Ectodermal cell (in vitro differentiated cells): ENCODE measurements around the gene NTN1.

Experiments
- H3K27ac ChIP-seq: 2 replicates; pipeline ENCODE4 v1.7.0; 2013; ENCODE audit warnings: mild to moderate bottlenecking, low read depth, low read length; ENCODE audit not compliant: insufficient read depth, poor library complexity, severe bottlenecking
- H3K27me3 ChIP-seq: 2 replicates; pipeline ENCODE4 v1.7.0; 2013; ENCODE audit warnings: mild to moderate bottlenecking, low read length; ENCODE audit not compliant: insufficient read depth, control insufficient read depth, poor library complexity, severe bottlenecking
- H3K36me3 ChIP-seq: one replicate; pipeline ENCODE4 v1.7.0; 2013; ENCODE audit warnings: low read length; ENCODE audit not compliant: control insufficient read depth, insufficient read depth
- H3K4me1 ChIP-seq: one replicate; pipeline ENCODE4 v1.7.0; 2013; ENCODE audit warnings: low read length; ENCODE audit not compliant: control insufficient read depth, insufficient read depth
- H3K4me3 ChIP-seq: 2 replicates; pipeline ENCODE4 v1.7.0; 2013; ENCODE audit warnings: low read depth, low read length, control low read depth; ENCODE audit not compliant: insufficient read depth
- H3K9me3 ChIP-seq: 2 replicates; pipeline ENCODE4 v1.7.0; 2013; ENCODE audit warnings: mild to moderate bottlenecking, low read length, moderate library complexity; ENCODE audit not compliant: control insufficient read depth
- WGBS, 2 experiments: methylation state at CpG; one replicate each; pipeline ENCODE4 v1.1.7; 2013; ENCODE audit warnings: missing lambda C conversion rate in 2 of 2; 5-methylcytosine and 5-hydroxymethylcytosine counted together

The NTN1 gene

GRCh38 chr17:9055281-9055680, 34.0 kb downstream of the NTN1 start:
- H3K4me3 ChIP-seq: no peak overlapping the region
- peaks cover 22% of the 10 kb centered on the region for H3K27me3 ChIP-seq
- H3K27ac ChIP-seq: no peak overlapping the region
- no peaks in the 10 kb centered on the region for H3K9me3 ChIP-seq
- 85 to 88% methylated on average over 4 of the region's 4 CpGs for WGBS, 2 experiments
- peaks cover 22% of the 10 kb centered on the region for H3K4me1 ChIP-seq
- H3K36me3 ChIP-seq: no peaks in the 10 kb centered on the region

GRCh38 chr17:9056566-9056965, 35.3 kb downstream of the NTN1 start:
- peaks cover 22% of the 10 kb centered on the region for H3K27me3 ChIP-seq
- H3K4me3 ChIP-seq: no peak overlapping the region
- no peaks in the 10 kb centered on the region for H3K9me3 ChIP-seq
- H3K4me1 ChIP-seq: peaks cover 18% of the 10 kb centered on the region
- no peaks in the 10 kb centered on the region for H3K36me3 ChIP-seq
- WGBS, 2 experiments: 89 to 92% methylated on average over 12 of the region's 12 CpGs
- H3K27ac ChIP-seq: no peak overlapping the region

- no peaks in the 10 kb centered on the region for H3K9me3 ChIP-seq
- H3K4me1 ChIP-seq: peaks cover 18% of the 10 kb centered on the region
- WGBS, 2 experiments: 61 to 69% methylated on average over 7 of the region's 7 CpGs
- peaks cover 22% of the 10 kb centered on the region for H3K27me3 ChIP-seq
- H3K27ac ChIP-seq: no peak overlapping the region
- H3K36me3 ChIP-seq: no peaks in the 10 kb centered on the region
- no peak overlapping the region for H3K4me3 ChIP-seq
These were observed 36.0 kb downstream of the NTN1 start for GRCh38 chr17:9057310-9057709.

GRCh38 chr17:9062399-9062902, 41.1 kb downstream of the NTN1 start:
- Histone ChIP-seq H3K27ac (no peak overlapping the region), H3K27me3 (no peaks in the 10 kb centered on the region), H3K4me1 (no peaks in the 10 kb centered on the region), H3K9me3 (no peaks in the 10 kb centered on the region), H3K4me3 (no peak overlapping the region), H3K36me3 (no peaks in the 10 kb centered on the region)
- 72 to 75% methylated on average over 9 of the region's 9 CpGs for WGBS, 2 experiments

GRCh38 chr17:9064311-9064834, 43.1 kb downstream of the NTN1 start:
- Histone ChIP-seq H3K27ac (no peak overlapping the region), H3K9me3 (no peaks in the 10 kb centered on the region), H3K4me3 (no peak overlapping the region), H3K27me3 (no peaks in the 10 kb centered on the region), H3K36me3 (no peaks in the 10 kb centered on the region), H3K4me1 (no peaks in the 10 kb centered on the region)
- WGBS, 2 experiments: 93% methylated on average over 6 of the region's 6 CpGs

- Histone ChIP-seq H3K27me3 (no peaks in the 10 kb centered on the region), H3K4me1 (no peaks in the 10 kb centered on the region), H3K4me3 (no peak overlapping the region), H3K27ac (no peak overlapping the region), H3K9me3 (no peaks in the 10 kb centered on the region), H3K36me3 (no peaks in the 10 kb centered on the region)
- WGBS, 2 experiments: 94 to 95% methylated on average over 10 of the region's 10 CpGs
These were observed 49.7 kb downstream of the NTN1 start for GRCh38 chr17:9071016-9071415.

- WGBS, 2 experiments: 92 to 93% methylated on average over 11 to 12 of the region's 12 CpGs
- Histone ChIP-seq H3K4me3 (no peak overlapping the region), H3K4me1 (no peaks in the 10 kb centered on the region), H3K9me3 (no peaks in the 10 kb centered on the region), H3K27me3 (no peaks in the 10 kb centered on the region), H3K36me3 (no peaks in the 10 kb centered on the region), H3K27ac (no peak overlapping the region)
These were observed 50.6 kb downstream of the NTN1 start for GRCh38 chr17:9071811-9072498.

- Histone ChIP-seq H3K36me3 (no peaks in the 10 kb centered on the region), H3K9me3 (no peaks in the 10 kb centered on the region), H3K4me1 (no peaks in the 10 kb centered on the region), H3K27ac (no peak overlapping the region), H3K27me3 (no peaks in the 10 kb centered on the region), H3K4me3 (no peak overlapping the region)
- 93% methylated on average over 17 of the region's 17 CpGs for WGBS, 2 experiments
These were observed 51.5 kb downstream of the NTN1 start for GRCh38 chr17:9072696-9073339.

GRCh38 chr17:9074131-9074530, 52.8 kb downstream of the NTN1 start:
- H3K27me3 ChIP-seq: no peaks in the 10 kb centered on the region
- H3K27ac ChIP-seq: no peak overlapping the region
- no peak overlapping the region for H3K4me3 ChIP-seq
- no peaks in the 10 kb centered on the region for H3K4me1 ChIP-seq
- WGBS, 2 experiments: 96% methylated on average over 16 of the region's 16 CpGs
- no peaks in the 10 kb centered on the region for H3K9me3 ChIP-seq
- H3K36me3 ChIP-seq: no peaks in the 10 kb centered on the region

- H3K27me3 ChIP-seq: no peaks in the 10 kb centered on the region
- no peaks in the 10 kb centered on the region for H3K9me3 ChIP-seq
- no peak overlapping the region for H3K4me3 ChIP-seq
- WGBS, 2 experiments: 92 to 95% methylated on average over 4 of the region's 4 CpGs
- H3K36me3 ChIP-seq: no peaks in the 10 kb centered on the region
- no peak overlapping the region for H3K27ac ChIP-seq
- H3K4me1 ChIP-seq: no peaks in the 10 kb centered on the region
These were observed 58.3 kb downstream of the NTN1 start for GRCh38 chr17:9079461-9080103.
